ENCODE data around the gene RILPL1.
"Not testable (repeated sequence)": the region's sequence is repeated elsewhere in the genome, so short reads cannot be mapped to it uniquely, and the experiment has no call there.

Gene RILPL1

GRCh38 chr12:123494124-123494851, 39.2 kb downstream of the RILPL1 start:
- DNase-seq (ENCODE audit: low read depth in 2 of 2) = no peak

GRCh38 chr12:123492339-123493039, 41.0 kb downstream of the RILPL1 start:
- not testable (repeated sequence) for DNase-seq (ENCODE audit: low read depth in 2 of 2)

GRCh38 chr12:123491481-123491880, 42.0 kb downstream of the RILPL1 start:
- no peak for DNase-seq (ENCODE audit: low read depth in 2 of 2)

- no peak for DNase-seq (ENCODE audit: low read depth in 2 of 2)
Observed at GRCh38 chr12:123491056-123491455, 42.5 kb downstream of the RILPL1 start.

- no peak for DNase-seq (ENCODE audit: low read depth in 2 of 2)
Observed at GRCh38 chr12:123490089-123490488, 43.4 kb downstream of the RILPL1 start.

GRCh38 chr12:123489580-123489979, 43.9 kb downstream of the RILPL1 start:
- DNase-seq (ENCODE audit: low read depth in 2 of 2) = no peak

- no peak for DNase-seq (ENCODE audit: low read depth in 2 of 2)
Observed at GRCh38 chr12:123488539-123489230, 44.8 kb downstream of the RILPL1 start.

- DNase-seq (ENCODE audit: low read depth in 2 of 2) = no peak
Observed at GRCh38 chr12:123487428-123487827, 46.1 kb downstream of the RILPL1 start.

- DNase-seq (ENCODE audit: low read depth in 2 of 2) = no peak
Observed at GRCh38 chr12:123485756-123486155, 47.8 kb downstream of the RILPL1 start.

- no peak for DNase-seq (ENCODE audit: low read depth in 2 of 2)
Observed at GRCh38 chr12:123483602-123484248, 49.8 kb downstream of the RILPL1 start.

- DNase-seq (ENCODE audit: low read depth in 2 of 2) = no peak
Observed at GRCh38 chr12:123482876-123483275, 50.6 kb downstream of the RILPL1 start.

GRCh38 chr12:123481251-123481650, 52.3 kb downstream of the RILPL1 start:
- DNase-seq (ENCODE audit: low read depth in 2 of 2) = not testable (repeated sequence)

GRCh38 chr12:123479442-123480180, 53.9 kb downstream of the RILPL1 start:
- DNase-seq (ENCODE audit: low read depth in 2 of 2) = no peak

GRCh38 chr12:123478762-123479161, 54.8 kb downstream of the RILPL1 start:
- no peak for DNase-seq (ENCODE audit: low read depth in 2 of 2)

- no peak for DNase-seq (ENCODE audit: low read depth in 2 of 2)
Observed at GRCh38 chr12:123478069-123478468, 55.5 kb downstream of the RILPL1 start.

- no peak for DNase-seq (ENCODE audit: low read depth in 2 of 2)
Observed at GRCh38 chr12:123475246-123475703, 58.2 kb downstream of the RILPL1 start.

- no peak for DNase-seq (ENCODE audit: low read depth in 2 of 2)
Observed at GRCh38 chr12:123474485-123475245, 58.9 kb downstream of the RILPL1 start.

GRCh38 chr12:123472438-123472849, 61.1 kb downstream of the RILPL1 start:
- no peak for DNase-seq (ENCODE audit: low read depth in 2 of 2)

GRCh38 chr12:123471374-123472068, 62.0 kb downstream of the RILPL1 start:
- no peak for DNase-seq (ENCODE audit: low read depth in 2 of 2)

- no peak for DNase-seq (ENCODE audit: low read depth in 2 of 2)
Observed at GRCh38 chr12:123469978-123470377, 63.5 kb downstream of the RILPL1 start.
